HG02759 (cell line): ENCODE data around the gene NFATC3.

Experiments
- ATAC-seq: cut with Tn5 transposase; IDR thresholded peaks from one replicate; pipeline ENCODE4 v1.9.1; 2021; ENCODE audit warnings: mild to moderate bottlenecking, moderate library complexity; ENCODE audit not compliant: unreplicated experiment

Gene NFATC3

GRCh38 chr16:68072038-68072695, 13.0 kb upstream of the NFATC3 start:
- no peak for ATAC-seq

GRCh38 chr16:68073902-68074760, 11.0 kb upstream of the NFATC3 start:
- ATAC-seq: no peak

- peak; percentile 77 for ATAC-seq
Observed at GRCh38 chr16:68074850-68075555, 10.2 kb upstream of the NFATC3 start.

GRCh38 chr16:68075980-68076379, 9.2 kb upstream of the NFATC3 start:
- ATAC-seq: no peak

- no peak for ATAC-seq
Observed at GRCh38 chr16:68076560-68076959, 8.6 kb upstream of the NFATC3 start.

- no peak for ATAC-seq
Observed at GRCh38 chr16:68077866-68078700, 7.1 kb upstream of the NFATC3 start.

GRCh38 chr16:68078701-68079375, 6.3 kb upstream of the NFATC3 start:
- no peak for ATAC-seq

GRCh38 chr16:68079376-68079625, 5.9 kb upstream of the NFATC3 start:
- ATAC-seq: no peak

GRCh38 chr16:68079626-68080344, 5.4 kb upstream of the NFATC3 start:
- ATAC-seq: no peak

GRCh38 chr16:68081861-68082628, 3.1 kb upstream of the NFATC3 start:
- no peak for ATAC-seq

GRCh38 chr16:68082629-68083238, 2.4 kb upstream of the NFATC3 start:
- ATAC-seq: no peak

GRCh38 chr16:68083239-68083781, 1.9 kb upstream of the NFATC3 start:
- no peak for ATAC-seq

- no peak for ATAC-seq
Observed at GRCh38 chr16:68083861-68084503, 1.2 kb upstream of the NFATC3 start.

- peak; percentile 72 for ATAC-seq
Observed at GRCh38 chr16:68084504-68085258, 489 bp upstream of the NFATC3 start.

GRCh38 chr16:68086336-68086841, 1.2 kb downstream of the NFATC3 start:
- ATAC-seq: no peak

- ATAC-seq: no peak
Observed at GRCh38 chr16:68086860-68087268, 1.7 kb downstream of the NFATC3 start.

- no peak for ATAC-seq
Observed at GRCh38 chr16:68087688-68088087, 2.5 kb downstream of the NFATC3 start.
